Brain microvascular endothelial cell (primary cell): Measurements from ENCODE around the gene THOP1.

ENCODE experiments used
- DNase-seq: peaks from one replicate; pipeline ENCODE4 v3.0.0-alpha.2; 2020
- H3K27ac ChIP-seq: fragments of 250-450 bp; sonication (Bioruptor Pico); 2 replicates; pipeline ENCODE4 v1.5.1; 2020; ENCODE audit warnings: mild to moderate bottlenecking, moderate library complexity
- H3K27me3 ChIP-seq: fragments of 250-450 bp; sonication (Bioruptor Pico); replicated peaks from 2 replicates; pipeline ENCODE4 v1.5.1; 2020; ENCODE audit warnings: mild to moderate bottlenecking
- H3K36me3 ChIP-seq: fragments of 250-450 bp; sonication (Bioruptor Pico); replicated peaks from 2 replicates; pipeline ENCODE4 v1.5.1; 2020; ENCODE audit warnings: mild to moderate bottlenecking
- H3K4me3 ChIP-seq: 2 replicates; pipeline ENCODE4 v1.5.1; 2011; ENCODE audit warnings: low read depth, mild to moderate bottlenecking, control low read depth, low read length, moderate library complexity
- CTCF ChIP-seq: IDR thresholded peaks from 2 replicates; pipeline ENCODE4 v1.5.1; 2011; ENCODE audit warnings: low read depth, mild to moderate bottlenecking, moderate library complexity, low read length, control low read depth, inconsistent platforms; ENCODE audit errors: missing control alignments
- in situ Hi-C: cut with HindIII; loops from 2 replicates; pipeline ENCODE4 v1.10.0; 2017; ENCODE audit warnings: low sequenced_read_pairs, low pct_ligation_motif_present

Gene THOP1

GRCh38 chr19:2755811-2756210 lies 29.5 kb upstream of the THOP1 start:
- in situ Hi-C loops = no loop called here
- no peak overlapping the region for H3K27ac ChIP-seq
- H3K27me3 ChIP-seq = no peaks in the 10 kb centered on the region
- peaks cover 44% of the 10 kb centered on the region for H3K36me3 ChIP-seq
- no peak overlapping the region for H3K4me3 ChIP-seq
- no peak for DNase-seq
- no peak for TF ChIP-seq CTCF

GRCh38 chr19:2756477-2756876 lies 28.8 kb upstream of the THOP1 start:
- peaks cover 49% of the 10 kb centered on the region for H3K36me3 ChIP-seq
- H3K27me3 ChIP-seq = no peaks in the 10 kb centered on the region
- no peak for TF ChIP-seq CTCF
- DNase-seq = no peak
- H3K4me3 ChIP-seq = no peak overlapping the region
- in situ Hi-C loops = no loop called here
- no peak overlapping the region for H3K27ac ChIP-seq

- no peak for DNase-seq
- Histone ChIP-seq H3K36me3 (peaks cover 51% of the 10 kb centered on the region), H3K27me3 (no peaks in the 10 kb centered on the region), H3K27ac (no peak overlapping the region), H3K4me3 (no peak overlapping the region)
- in situ Hi-C loops = no loop called here
- no peak for TF ChIP-seq CTCF
These were observed 28.1 kb upstream of the THOP1 start for GRCh38 chr19:2756921-2757881.

GRCh38 chr19:2758601-2759313 lies 26.5 kb upstream of the THOP1 start:
- H3K36me3 ChIP-seq = peaks cover 56% of the 10 kb centered on the region
- TF ChIP-seq CTCF = no peak
- no peak for DNase-seq
- no peaks in the 10 kb centered on the region for H3K27me3 ChIP-seq
- in situ Hi-C loops = no loop called here
- no peak overlapping the region for H3K4me3 ChIP-seq
- no peak overlapping the region for H3K27ac ChIP-seq

- Histone ChIP-seq H3K4me3 (no peak overlapping the region), H3K27me3 (no peaks in the 10 kb centered on the region), H3K36me3 (peaks cover 57% of the 10 kb centered on the region), H3K27ac (no peak overlapping the region)
- no peak for DNase-seq
- TF ChIP-seq CTCF = no peak
- in situ Hi-C loops = no loop called here
These were observed 25.9 kb upstream of the THOP1 start for GRCh38 chr19:2759362-2759761.
